ENCODE data around the gene LMOD3.

DNA sequence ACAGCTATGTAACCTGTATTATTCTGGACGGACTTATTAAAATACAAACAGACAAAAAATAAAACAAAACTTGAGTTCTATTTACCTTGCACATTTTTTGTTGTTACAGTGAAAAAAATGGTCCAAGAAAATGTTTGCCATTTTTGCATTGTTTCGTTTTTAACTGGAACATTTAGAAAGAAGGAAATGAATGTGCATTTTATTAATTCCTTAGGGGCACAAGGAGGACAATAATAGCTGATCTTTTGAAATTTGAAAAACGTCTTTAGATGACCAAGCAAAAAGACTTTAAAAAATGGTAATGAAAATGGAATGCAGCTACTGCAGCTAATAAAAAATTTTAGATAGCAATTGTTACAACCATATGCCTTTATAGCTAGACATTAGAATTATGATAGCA lies 17.1 kb downstream of the LMOD3 start:
- TF ChIP-seq POLR2AphosphoS5 (IDR thresholded peaks at IDR 0.05; ENCODE audit: low read depth, low read length): no peak
- TF ChIP-seq, protein P1, sequence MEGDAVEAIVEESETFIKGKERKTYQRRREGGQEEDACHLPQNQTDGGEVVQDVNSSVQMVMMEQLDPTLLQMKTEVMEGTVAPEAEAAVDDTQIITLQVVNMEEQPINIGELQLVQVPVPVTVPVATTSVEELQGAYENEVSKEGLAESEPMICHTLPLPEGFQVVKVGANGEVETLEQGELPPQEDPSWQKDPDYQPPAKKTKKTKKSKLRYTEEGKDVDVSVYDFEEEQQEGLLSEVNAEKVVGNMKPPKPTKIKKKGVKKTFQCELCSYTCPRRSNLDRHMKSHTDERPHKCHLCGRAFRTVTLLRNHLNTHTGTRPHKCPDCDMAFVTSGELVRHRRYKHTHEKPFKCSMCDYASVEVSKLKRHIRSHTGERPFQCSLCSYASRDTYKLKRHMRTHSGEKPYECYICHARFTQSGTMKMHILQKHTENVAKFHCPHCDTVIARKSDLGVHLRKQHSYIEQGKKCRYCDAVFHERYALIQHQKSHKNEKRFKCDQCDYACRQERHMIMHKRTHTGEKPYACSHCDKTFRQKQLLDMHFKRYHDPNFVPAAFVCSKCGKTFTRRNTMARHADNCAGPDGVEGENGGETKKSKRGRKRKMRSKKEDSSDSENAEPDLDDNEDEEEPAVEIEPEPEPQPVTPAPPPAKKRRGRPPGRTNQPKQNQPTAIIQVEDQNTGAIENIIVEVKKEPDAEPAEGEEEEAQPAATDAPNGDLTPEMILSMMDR (IDR thresholded peaks at IDR 0.05): no peak
